Measurements from ENCODE around the gene POP7.

POP7 gene

GRCh38 chr7:100739934-100740333 lies 34.0 kb downstream of the POP7 start:
- no peak for TF ChIP-seq CTCF (IDR thresholded peaks at IDR 0.05; ENCODE audit: low read depth, low read length, missing control alignments)
- no peak for DNase-seq (ENCODE audit: low read depth)
- in situ Hi-C loops (cut with HindIII; ENCODE audit: low sequenced_read_pairs) = no loop called here

DNA sequence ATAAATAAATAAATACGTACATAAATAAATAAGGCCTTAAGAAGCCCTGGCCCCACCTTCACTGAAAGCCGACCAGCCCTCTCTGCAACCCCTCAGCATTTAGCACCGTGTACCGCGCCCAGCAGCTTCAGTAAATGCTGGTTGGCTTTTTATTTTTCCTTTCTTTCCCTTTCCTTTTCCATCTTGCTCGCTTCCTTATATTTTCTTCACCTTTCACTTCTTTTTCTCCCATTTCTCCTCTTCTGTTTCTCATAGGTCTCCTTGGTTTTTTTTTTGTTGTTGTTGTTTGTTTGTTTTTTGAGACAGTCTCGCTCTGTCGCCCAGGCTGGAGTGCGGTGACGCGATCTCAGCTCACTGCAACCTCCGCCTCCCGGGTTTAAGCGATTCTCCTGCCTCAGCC lies 38.7 kb downstream of the POP7 start:
- TF ChIP-seq CTCF (IDR thresholded peaks at IDR 0.05; ENCODE audit: low read depth, low read length, missing control alignments) = no peak
- no peak overlapping the region for H3K4me3 ChIP-seq (ENCODE audit: low read depth, low read length)
- in situ Hi-C loops (cut with HindIII; ENCODE audit: low sequenced_read_pairs) = no loop called here
- DNase-seq (ENCODE audit: low read depth) = no peak

More at GRCh38 chr7:100739934-100740333, 34.0 kb downstream of the POP7 start:
- no peak overlapping the region for H3K4me3 ChIP-seq (ENCODE audit: low read depth, low read length)

DNA sequence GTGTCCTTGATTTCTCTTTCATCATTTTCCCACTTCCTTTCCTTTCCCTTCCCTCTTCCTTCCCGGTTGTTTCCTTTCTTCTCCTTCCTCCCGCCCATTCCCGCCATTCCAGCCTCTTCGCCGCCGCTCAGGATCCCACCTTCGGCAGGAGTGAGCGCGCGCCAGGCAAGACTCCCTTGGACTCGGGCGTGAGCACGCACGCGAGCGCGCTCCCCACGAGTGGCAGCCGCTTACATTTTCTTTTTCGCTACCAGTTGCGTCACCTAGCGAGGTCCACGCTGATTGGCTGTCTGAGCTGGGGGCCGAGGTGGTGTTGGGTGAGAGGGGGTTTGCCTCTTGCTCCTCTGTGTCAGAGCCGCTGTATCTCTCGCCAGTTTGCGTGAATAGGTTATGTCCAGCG lies 39.3 kb downstream of the POP7 start:
- no peak for TF ChIP-seq CTCF (IDR thresholded peaks at IDR 0.05; ENCODE audit: low read depth, low read length, missing control alignments)
- DNase-seq (ENCODE audit: low read depth) = no peak
- in situ Hi-C loops (cut with HindIII; ENCODE audit: low sequenced_read_pairs) = no loop called here
- peak overlapping the region; percentile 30 for H3K4me3 ChIP-seq (ENCODE audit: low read depth, low read length)

DNA sequence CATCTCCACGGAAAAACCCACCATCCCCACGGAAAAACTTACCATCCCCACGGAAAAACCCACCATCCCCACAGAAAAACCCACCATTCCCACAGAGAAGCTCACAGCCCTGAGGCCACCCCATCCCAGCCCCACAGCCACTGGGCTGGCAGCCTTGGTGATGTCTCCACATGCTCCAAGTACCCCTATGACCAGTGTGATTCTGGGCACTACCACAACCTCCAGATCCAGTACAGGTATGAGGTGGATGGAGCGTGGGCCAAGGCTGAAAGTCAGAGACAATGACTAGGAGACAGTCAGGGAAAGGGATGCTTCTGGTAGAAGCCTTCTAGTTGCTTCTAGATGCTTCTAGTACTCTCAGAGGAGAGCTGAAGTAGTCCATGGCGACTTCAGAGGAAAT lies 47.1 kb downstream of the POP7 start:
- in situ Hi-C loops (cut with HindIII; ENCODE audit: low sequenced_read_pairs) = no loop called here

DNA sequence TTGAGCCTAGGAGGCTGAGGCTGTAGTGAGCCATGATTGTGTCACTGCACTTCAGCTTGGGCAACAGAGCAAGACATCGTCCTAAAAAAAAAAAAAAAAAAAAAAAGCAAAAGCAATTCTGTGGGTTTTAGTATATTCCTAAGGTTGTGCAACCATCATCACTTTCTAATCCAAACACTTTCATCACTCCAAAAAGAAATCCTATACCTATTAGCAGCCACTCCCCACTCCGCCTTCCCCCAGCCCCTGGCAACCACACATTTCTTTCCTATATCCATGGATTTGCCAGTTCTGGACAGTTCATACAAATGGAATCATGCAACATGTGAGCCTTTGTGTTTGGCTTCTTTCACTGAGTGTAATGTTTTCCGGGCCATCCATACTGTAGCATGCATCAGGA lies 47.8 kb downstream of the POP7 start:
- no peak for TF ChIP-seq CTCF (IDR thresholded peaks at IDR 0.05; ENCODE audit: low read depth, low read length, missing control alignments)

More for the DNA sequence above, 47.1 kb downstream of the POP7 start:
- H3K4me3 ChIP-seq (ENCODE audit: low read depth, low read length) = no peak overlapping the region
- no peak for TF ChIP-seq CTCF (IDR thresholded peaks at IDR 0.05; ENCODE audit: low read depth, low read length, missing control alignments)
- no peak for DNase-seq (ENCODE audit: low read depth)

More for the DNA sequence above, 47.8 kb downstream of the POP7 start:
- no peak overlapping the region for H3K4me3 ChIP-seq (ENCODE audit: low read depth, low read length)
- DNase-seq (ENCODE audit: low read depth) = no peak
- in situ Hi-C loops (cut with HindIII; ENCODE audit: low sequenced_read_pairs) = no loop called here
